Amniotic epithelial cell (primary cell): Measurements from ENCODE around the gene ZBTB3.
"Not testable (repeated sequence)": the region's sequence is repeated elsewhere in the genome, so short reads cannot be mapped to it uniquely, and the experiment has no call there.

Experiments
- DNase-seq: peaks from one replicate; pipeline ENCODE4 v3.0.0-alpha.2; 2010; ENCODE audit warnings: low read depth

Gene ZBTB3

GRCh38 chr11:62716206-62716605 lies 37.8 kb downstream of the ZBTB3 start:
- DNase-seq: no peak

DNA sequence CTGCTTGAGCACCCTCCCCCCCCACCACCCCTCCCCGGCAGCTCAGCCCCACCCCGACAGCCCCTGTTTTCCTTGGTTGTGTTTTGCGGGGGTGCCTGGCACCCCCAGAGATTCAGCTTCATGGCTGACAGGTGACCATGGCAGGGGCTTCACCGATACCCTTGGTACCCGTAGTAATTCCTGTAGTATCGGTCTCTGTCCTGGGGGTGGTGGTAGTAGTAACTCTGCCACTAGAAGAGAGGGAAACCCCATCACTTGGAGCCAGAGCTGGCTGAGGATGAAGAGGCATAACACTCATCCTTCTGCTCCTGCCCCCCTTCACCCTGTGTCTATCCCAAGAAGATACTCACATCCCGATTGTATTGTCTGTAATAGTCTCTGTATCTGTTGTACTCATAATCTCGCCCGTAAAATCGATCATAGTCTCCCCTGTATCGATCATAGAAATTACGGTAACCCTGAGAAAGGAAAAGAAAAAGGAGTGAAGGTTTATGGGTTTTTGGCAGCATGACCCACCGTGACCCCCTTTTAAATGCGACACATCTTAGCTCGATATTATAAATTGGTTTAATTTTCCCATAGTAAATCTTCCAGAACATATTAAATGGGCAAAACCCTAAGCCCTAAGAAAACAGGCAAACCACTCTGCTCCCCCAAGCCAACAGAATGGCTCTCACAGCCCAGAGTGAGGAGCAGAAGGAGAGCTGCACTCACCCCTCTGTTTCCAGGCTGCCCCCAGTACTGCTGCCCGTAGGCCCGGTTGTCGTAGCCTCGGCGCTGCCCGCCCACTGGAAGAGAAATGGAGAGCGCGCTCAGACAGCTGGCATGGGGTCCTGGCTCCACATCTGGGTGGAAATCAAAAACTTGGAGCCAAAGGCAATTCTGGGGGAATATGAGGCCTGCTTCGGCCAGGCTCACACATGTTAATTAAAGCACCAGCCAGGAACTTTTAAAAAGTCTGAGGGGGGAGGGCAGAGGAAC lies 38.5 kb downstream of the ZBTB3 start:
- no peak for DNase-seq

DNA sequence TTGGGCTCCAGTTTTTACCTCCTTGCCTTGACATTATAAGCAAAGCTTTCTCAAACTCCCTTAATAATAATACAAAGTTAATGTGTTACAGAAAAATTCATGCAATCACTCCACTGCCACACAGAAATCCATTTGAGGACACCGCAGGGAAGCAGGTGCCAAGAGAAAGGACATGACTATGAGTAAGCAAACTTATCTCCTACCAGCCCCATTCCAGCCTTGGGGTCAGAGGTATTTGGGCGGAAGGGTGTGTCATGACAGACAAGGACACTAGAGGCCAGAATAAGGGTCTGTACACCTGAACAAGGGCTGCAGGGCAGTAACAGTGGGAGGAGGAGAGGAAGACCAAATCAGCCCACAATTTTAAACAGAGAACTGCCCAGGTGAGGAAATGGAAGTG lies 40.6 kb downstream of the ZBTB3 start:
- no peak for DNase-seq

DNA sequence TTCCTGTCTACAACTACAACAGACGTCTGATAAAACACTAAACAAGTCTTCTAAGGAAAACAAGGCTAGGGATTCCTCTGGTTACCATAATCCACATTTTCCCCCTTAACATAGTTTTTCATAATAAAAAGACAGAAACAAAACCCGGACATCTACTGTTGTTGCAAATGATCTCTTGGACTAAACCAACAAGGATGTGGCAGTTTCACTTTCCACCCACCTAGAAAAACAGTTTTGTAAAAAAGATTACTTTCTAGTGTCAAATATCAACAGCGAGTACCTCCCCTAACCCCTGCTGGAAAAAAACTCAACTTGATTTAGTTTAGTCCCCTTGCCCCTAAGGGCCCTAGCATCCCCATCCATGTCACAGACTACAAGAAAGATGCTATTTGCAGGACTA lies 41.1 kb downstream of the ZBTB3 start:
- no peak for DNase-seq

DNA sequence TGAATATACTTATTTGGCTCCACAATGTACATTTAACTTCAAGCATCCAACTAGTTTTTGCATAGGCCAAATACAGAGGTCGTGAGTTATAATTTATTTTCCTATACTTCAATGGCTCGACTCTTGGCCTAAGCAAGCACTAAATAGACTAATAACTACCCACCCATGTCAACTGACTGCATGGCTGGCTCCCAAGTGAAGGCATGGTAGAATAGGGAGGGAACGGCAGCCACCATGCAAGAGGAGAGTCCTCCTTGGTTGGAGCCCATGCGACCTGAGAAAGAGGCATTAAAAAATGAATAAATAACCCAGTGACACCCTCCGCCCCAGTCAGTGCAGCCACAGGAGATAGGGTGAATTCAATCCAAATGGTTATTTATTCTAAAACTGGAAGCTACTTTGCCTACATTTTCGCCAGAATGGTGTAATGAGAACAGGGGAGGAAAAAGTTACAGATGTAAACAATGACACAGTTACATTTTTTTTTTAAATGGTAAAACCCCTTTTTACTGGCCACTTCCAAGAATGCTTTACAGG lies 41.6 kb downstream of the ZBTB3 start:
- DNase-seq: no peak

GRCh38 chr11:62710001-62710345 lies 44.0 kb downstream of the ZBTB3 start:
- DNase-seq: peak; percentile 31

DNA sequence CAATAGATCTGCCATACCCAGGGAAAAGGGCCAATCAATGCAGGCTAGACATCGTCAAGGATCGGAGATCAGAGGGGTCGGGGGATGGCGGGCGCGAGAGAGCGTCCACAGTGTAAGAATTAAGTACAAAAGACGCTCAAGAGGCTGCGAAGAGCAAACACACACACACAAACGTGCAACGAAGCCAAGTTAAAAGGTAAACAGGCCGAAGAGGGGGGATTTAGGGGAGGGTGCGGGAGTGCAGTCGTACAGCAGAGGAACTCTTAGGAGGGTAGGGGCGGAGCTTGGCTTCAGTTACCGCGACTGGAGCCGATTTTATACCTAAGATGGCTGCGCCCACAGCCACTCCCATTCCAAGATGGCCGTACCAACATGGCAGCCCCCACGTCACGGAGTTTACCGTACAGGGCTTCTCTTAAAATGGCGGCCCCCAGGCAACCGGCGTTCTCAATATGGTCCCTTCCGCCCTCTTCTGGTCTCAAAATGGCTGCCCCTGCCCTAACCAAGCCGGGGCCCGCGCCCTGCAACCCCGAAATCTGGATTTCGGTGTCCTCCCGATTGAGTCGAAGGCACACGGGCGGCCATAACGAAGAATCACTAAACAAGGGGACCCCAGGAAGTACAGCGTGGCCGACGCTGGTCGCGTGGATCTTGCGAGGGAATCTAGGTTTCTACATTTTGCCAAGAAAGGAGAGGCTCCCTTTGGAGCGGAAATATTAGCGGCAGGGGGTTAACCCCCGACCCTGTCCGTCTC lies 44.5 kb downstream of the ZBTB3 start:
- DNase-seq: peak; percentile 96

- no peak for DNase-seq
Measured at GRCh38 chr11:62708793-62709192, 45.2 kb downstream of the ZBTB3 start.

DNA sequence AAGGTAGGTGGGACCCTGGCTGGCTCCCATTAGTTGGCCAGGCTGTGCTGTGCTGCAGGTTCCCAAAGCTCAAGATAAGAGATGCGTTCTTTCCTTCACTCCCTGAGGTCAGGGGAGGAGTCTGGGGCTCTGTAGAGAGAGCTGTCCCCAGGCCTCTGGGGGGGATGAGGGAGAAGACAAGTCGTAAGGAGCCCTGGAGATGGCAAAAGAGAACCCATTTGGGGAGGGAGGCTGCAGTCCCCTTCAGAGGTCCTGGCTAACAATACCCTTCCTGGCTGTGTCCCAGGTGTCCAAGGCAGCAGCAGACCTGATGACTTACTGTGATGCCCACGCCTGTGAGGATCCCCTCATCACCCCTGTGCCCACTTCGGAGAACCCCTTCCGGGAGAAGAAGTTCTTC lies 45.6 kb downstream of the ZBTB3 start:
- no peak for DNase-seq

GRCh38 chr11:62707277-62707861 lies 46.6 kb downstream of the ZBTB3 start, which contains the start of the genes BSCL2 and GNG3:
BSCL2 (minus strand) TSS chr11:62707424; CDS start chr11:62707195, 229 bp downstream.
GNG3 (plus strand) TSS chr11:62707676; CDS start chr11:62708296, 620 bp downstream.
- DNase-seq: no peak

DNA sequence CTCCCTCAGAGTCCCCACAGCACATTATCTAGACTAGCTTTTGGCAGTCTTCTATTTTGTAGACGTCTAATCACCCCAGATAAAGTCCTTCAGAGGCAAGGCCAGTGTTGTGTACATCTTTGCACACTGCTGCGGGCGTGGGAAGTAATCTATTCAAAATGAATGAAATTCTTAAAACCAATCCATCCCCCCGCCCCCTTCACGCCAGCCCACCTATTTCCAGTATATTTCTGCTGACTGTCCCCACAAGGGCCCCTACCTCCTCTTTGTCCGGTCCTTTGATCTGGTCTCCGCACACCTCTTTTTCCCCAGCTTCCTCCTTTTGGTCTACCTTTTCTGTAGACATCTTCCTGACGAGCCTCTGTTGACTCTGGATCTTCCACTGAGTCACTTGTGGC lies 47.1 kb downstream of the ZBTB3 start:
- no peak for DNase-seq

- DNase-seq: peak; percentile 83
Measured at GRCh38 chr11:62705880-62706849, 47.8 kb downstream of the ZBTB3 start.

DNA sequence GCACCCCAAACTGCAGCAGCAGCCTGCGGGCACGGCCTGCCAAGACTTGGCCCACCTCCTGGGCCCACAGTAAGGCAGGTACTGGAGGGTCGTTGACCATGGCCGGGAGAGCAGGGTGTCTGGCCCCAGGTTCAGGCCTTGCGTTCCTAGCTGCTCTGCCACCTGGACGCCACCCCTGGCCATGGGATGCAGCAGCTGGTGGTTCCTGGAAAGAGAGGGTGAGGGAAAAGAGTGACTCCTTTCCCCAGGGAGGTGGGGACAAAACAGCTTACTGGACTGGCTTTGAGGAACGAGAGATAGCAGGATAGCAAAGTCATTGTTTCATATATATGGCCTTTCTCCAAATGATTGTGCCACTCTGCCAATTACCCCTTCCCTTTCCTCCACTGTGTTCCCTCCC lies 48.5 kb downstream of the ZBTB3 start:
- DNase-seq: no peak

DNA sequence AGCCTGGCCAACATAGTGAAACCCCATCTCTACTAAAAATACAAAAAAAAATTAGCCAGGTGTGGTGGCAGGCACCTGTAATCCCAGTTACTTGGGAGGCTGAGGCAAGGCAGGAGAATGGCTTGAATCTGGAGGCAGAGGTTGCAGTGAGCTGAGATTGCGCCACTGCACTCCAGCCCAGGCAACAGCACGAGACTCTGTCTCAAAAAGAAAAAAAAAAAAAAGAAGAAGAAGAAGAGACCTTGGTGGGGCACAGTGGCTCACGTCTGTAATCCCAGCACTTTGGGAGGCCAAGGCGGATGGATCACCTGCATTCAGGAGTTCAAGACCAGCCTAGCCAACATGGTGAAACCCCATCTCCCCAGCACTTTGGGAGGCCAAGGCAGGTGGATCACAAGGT lies 50.0 kb downstream of the ZBTB3 start:
- not testable (repeated sequence) for DNase-seq

DNA sequence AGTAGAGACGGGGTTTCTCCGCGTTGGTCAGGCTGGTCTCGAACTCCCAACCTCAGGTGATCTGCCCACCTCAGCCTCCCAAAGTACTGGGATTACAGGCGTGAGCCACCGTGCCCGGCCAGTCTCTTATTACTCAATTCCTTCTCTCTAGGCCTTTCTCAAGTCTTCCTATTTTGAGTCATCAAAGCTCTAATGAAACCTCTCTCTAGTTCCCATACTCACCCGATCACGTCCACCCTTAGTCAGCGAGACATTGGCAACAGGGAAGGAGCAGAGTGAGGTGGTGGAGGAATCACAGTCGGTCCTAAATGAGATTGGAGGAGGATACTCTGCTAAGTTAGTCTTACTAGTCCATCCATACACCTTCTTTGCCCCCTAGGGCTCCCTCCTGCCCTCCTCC lies 51.7 kb downstream of the ZBTB3 start:
- DNase-seq: peak; percentile 65
